ENCODE results near the gene MAP2K3. TPM values are rescaled to one million over a fixed set of nuclear protein-coding genes. Genes with fewer than 3 reads are reported as not detected.
"Not testable (repeated sequence)": the region's sequence is repeated elsewhere in the genome, so short reads cannot be mapped to it uniquely, and the experiment has no call there.

The MAP2K3 gene
- polyA plus RNA-seq, 1 donor (not counting 4 experiments of a cell fraction or from before 2014, with no cell fraction given), result 22.4 TPM

- H3K27me3 ChIP-seq (ENCODE audit: control insufficient read depth, extremely low read depth, insufficient read depth, low read length); H3K4me1 ChIP-seq (ENCODE audit: control insufficient read depth, extremely low read depth, insufficient read depth, low read length); H3K9ac ChIP-seq (ENCODE audit: control insufficient read depth, extremely low read depth, insufficient read depth, low read length); dilution Hi-C loops (cut with MboI; ENCODE audit: extremely low pct_ligation_motif_present, low sequenced_read_pairs); H3K9me3 ChIP-seq (ENCODE audit: control insufficient read depth, low read depth, low read length); H3K27ac ChIP-seq (ENCODE audit: control insufficient read depth, insufficient read depth, low read length); H4K20me1 ChIP-seq (ENCODE audit: control insufficient read depth, extremely low read depth, insufficient read depth, low read length); H3K79me2 ChIP-seq (ENCODE audit: control insufficient read depth, insufficient read depth, low read length); H3K4me2 ChIP-seq (ENCODE audit: control insufficient read depth, extremely low read depth, insufficient read depth, low read depth, low read length); H3K4me3 ChIP-seq (ENCODE audit: control insufficient read depth in 2 of 3, extremely low read depth in 1 of 3, insufficient read depth in 2 of 3, low read depth in 1 of 3, low read length in 3 of 3); DNase-seq (ENCODE audit: low read depth, low spot score); H3K36me3 ChIP-seq (ENCODE audit: control insufficient read depth in 2 of 2, extremely low read depth in 1 of 2, insufficient read depth in 2 of 2, low read length in 2 of 2); H3K9me1 ChIP-seq (ENCODE audit: control insufficient read depth, extremely low read depth, insufficient read depth, low read length); FAIRE-seq; H2AFZ ChIP-seq (ENCODE audit: control insufficient read depth, low read length): not testable (repeated sequence)
These were observed 34.7 kb downstream of the MAP2K3 start for GRCh38 chr17:21319256-21319655.

GRCh38 chr17:21319686-21320375 is 35.3 kb downstream of the MAP2K3 start:
- H3K4me2 ChIP-seq (ENCODE audit: control insufficient read depth, extremely low read depth, insufficient read depth, low read depth, low read length); H3K9ac ChIP-seq (ENCODE audit: control insufficient read depth, extremely low read depth, insufficient read depth, low read length); H3K9me1 ChIP-seq (ENCODE audit: control insufficient read depth, extremely low read depth, insufficient read depth, low read length); H3K4me1 ChIP-seq (ENCODE audit: control insufficient read depth, extremely low read depth, insufficient read depth, low read length); H4K20me1 ChIP-seq (ENCODE audit: control insufficient read depth, extremely low read depth, insufficient read depth, low read length); H3K36me3 ChIP-seq (ENCODE audit: control insufficient read depth in 2 of 2, extremely low read depth in 1 of 2, insufficient read depth in 2 of 2, low read length in 2 of 2); H3K27ac ChIP-seq (ENCODE audit: control insufficient read depth, insufficient read depth, low read length); H3K4me3 ChIP-seq (ENCODE audit: control insufficient read depth in 2 of 3, extremely low read depth in 1 of 3, insufficient read depth in 2 of 3, low read depth in 1 of 3, low read length in 3 of 3); dilution Hi-C loops (cut with MboI; ENCODE audit: extremely low pct_ligation_motif_present, low sequenced_read_pairs); H3K9me3 ChIP-seq (ENCODE audit: control insufficient read depth, low read depth, low read length); H3K27me3 ChIP-seq (ENCODE audit: control insufficient read depth, extremely low read depth, insufficient read depth, low read length); DNase-seq (ENCODE audit: low read depth, low spot score); H3K79me2 ChIP-seq (ENCODE audit: control insufficient read depth, insufficient read depth, low read length); H2AFZ ChIP-seq (ENCODE audit: control insufficient read depth, low read length); FAIRE-seq: not testable (repeated sequence)

GRCh38 chr17:21320430-21320829 is 35.9 kb downstream of the MAP2K3 start:
- H3K27ac ChIP-seq (ENCODE audit: control insufficient read depth, insufficient read depth, low read length); FAIRE-seq; H3K79me2 ChIP-seq (ENCODE audit: control insufficient read depth, insufficient read depth, low read length); H3K4me2 ChIP-seq (ENCODE audit: control insufficient read depth, extremely low read depth, insufficient read depth, low read depth, low read length); dilution Hi-C loops (cut with MboI; ENCODE audit: extremely low pct_ligation_motif_present, low sequenced_read_pairs); H4K20me1 ChIP-seq (ENCODE audit: control insufficient read depth, extremely low read depth, insufficient read depth, low read length); H3K4me3 ChIP-seq (ENCODE audit: control insufficient read depth in 2 of 3, extremely low read depth in 1 of 3, insufficient read depth in 2 of 3, low read depth in 1 of 3, low read length in 3 of 3); H2AFZ ChIP-seq (ENCODE audit: control insufficient read depth, low read length); H3K9me1 ChIP-seq (ENCODE audit: control insufficient read depth, extremely low read depth, insufficient read depth, low read length); DNase-seq (ENCODE audit: low read depth, low spot score); H3K9ac ChIP-seq (ENCODE audit: control insufficient read depth, extremely low read depth, insufficient read depth, low read length); H3K36me3 ChIP-seq (ENCODE audit: control insufficient read depth in 2 of 2, extremely low read depth in 1 of 2, insufficient read depth in 2 of 2, low read length in 2 of 2); H3K9me3 ChIP-seq (ENCODE audit: control insufficient read depth, low read depth, low read length); H3K27me3 ChIP-seq (ENCODE audit: control insufficient read depth, extremely low read depth, insufficient read depth, low read length); H3K4me1 ChIP-seq (ENCODE audit: control insufficient read depth, extremely low read depth, insufficient read depth, low read length): not testable (repeated sequence)

- H3K79me2 ChIP-seq (ENCODE audit: control insufficient read depth, insufficient read depth, low read length); H3K4me1 ChIP-seq (ENCODE audit: control insufficient read depth, extremely low read depth, insufficient read depth, low read length); H3K4me2 ChIP-seq (ENCODE audit: control insufficient read depth, extremely low read depth, insufficient read depth, low read depth, low read length); H4K20me1 ChIP-seq (ENCODE audit: control insufficient read depth, extremely low read depth, insufficient read depth, low read length); H3K27me3 ChIP-seq (ENCODE audit: control insufficient read depth, extremely low read depth, insufficient read depth, low read length); H3K9me1 ChIP-seq (ENCODE audit: control insufficient read depth, extremely low read depth, insufficient read depth, low read length); FAIRE-seq; H2AFZ ChIP-seq (ENCODE audit: control insufficient read depth, low read length); H3K9ac ChIP-seq (ENCODE audit: control insufficient read depth, extremely low read depth, insufficient read depth, low read length); H3K27ac ChIP-seq (ENCODE audit: control insufficient read depth, insufficient read depth, low read length); dilution Hi-C loops (cut with MboI; ENCODE audit: extremely low pct_ligation_motif_present, low sequenced_read_pairs); DNase-seq (ENCODE audit: low read depth, low spot score); H3K4me3 ChIP-seq (ENCODE audit: control insufficient read depth in 2 of 3, extremely low read depth in 1 of 3, insufficient read depth in 2 of 3, low read depth in 1 of 3, low read length in 3 of 3); H3K36me3 ChIP-seq (ENCODE audit: control insufficient read depth in 2 of 2, extremely low read depth in 1 of 2, insufficient read depth in 2 of 2, low read length in 2 of 2); H3K9me3 ChIP-seq (ENCODE audit: control insufficient read depth, low read depth, low read length): not testable (repeated sequence)
These were observed 36.5 kb downstream of the MAP2K3 start for GRCh38 chr17:21321061-21321460.

GRCh38 chr17:21321744-21322191 is 37.3 kb downstream of the MAP2K3 start:
- H3K4me2 ChIP-seq (ENCODE audit: control insufficient read depth, extremely low read depth, insufficient read depth, low read depth, low read length); H3K9me3 ChIP-seq (ENCODE audit: control insufficient read depth, low read depth, low read length); H3K4me3 ChIP-seq (ENCODE audit: control insufficient read depth in 2 of 3, extremely low read depth in 1 of 3, insufficient read depth in 2 of 3, low read depth in 1 of 3, low read length in 3 of 3); dilution Hi-C loops (cut with MboI; ENCODE audit: extremely low pct_ligation_motif_present, low sequenced_read_pairs); H3K27me3 ChIP-seq (ENCODE audit: control insufficient read depth, extremely low read depth, insufficient read depth, low read length); H3K9ac ChIP-seq (ENCODE audit: control insufficient read depth, extremely low read depth, insufficient read depth, low read length); H3K4me1 ChIP-seq (ENCODE audit: control insufficient read depth, extremely low read depth, insufficient read depth, low read length); H3K36me3 ChIP-seq (ENCODE audit: control insufficient read depth in 2 of 2, extremely low read depth in 1 of 2, insufficient read depth in 2 of 2, low read length in 2 of 2); H3K27ac ChIP-seq (ENCODE audit: control insufficient read depth, insufficient read depth, low read length); H4K20me1 ChIP-seq (ENCODE audit: control insufficient read depth, extremely low read depth, insufficient read depth, low read length); H3K79me2 ChIP-seq (ENCODE audit: control insufficient read depth, insufficient read depth, low read length); DNase-seq (ENCODE audit: low read depth, low spot score); FAIRE-seq; H2AFZ ChIP-seq (ENCODE audit: control insufficient read depth, low read length); H3K9me1 ChIP-seq (ENCODE audit: control insufficient read depth, extremely low read depth, insufficient read depth, low read length): not testable (repeated sequence)
